Endothelial cell of umbilical vein (primary cell): Measurements from ENCODE around the gene MEGF11. TPM values are rescaled to one million over a fixed set of nuclear protein-coding genes. Genes with fewer than 3 reads are reported as not detected.

Source experiments
- BruUV-seq: library from RNA; stranded (reverse); fragments of 400-500 nt; replicated peaks from 2 replicates; lab custom pipeline; 2021; lab: Mats Ljungman, UMichigan
- CTCF ChIA-PET: fragments of 300-600, 350-600 bp; sonication (Branson Sonifier 250); formaldehyde crosslinking; loops from one replicate; lab custom pipeline; 2021; ENCODE audit warnings: antibody characterized with exemption, inconsistent platforms; lab: Charles Lee
- POLR2A ChIA-PET: fragments of 300-600, 350-600 bp; sonication (Branson Sonifier 250); formaldehyde crosslinking; loops from one replicate; lab custom pipeline; 2021; ENCODE audit warnings: antibody characterized with exemption, inconsistent platforms; lab: Charles Lee
- DNase-seq: peaks from one replicate; pipeline ENCODE4 v3.0.0-alpha.2; 2011; ENCODE audit warnings: low read depth, low spot score
- FAIRE-seq: peaks from 2 replicates; lab custom pipeline; 2011; peaks lifted over from hg19 to GRCh38; lab: Jason Lieb, UNC
- H2AFZ ChIP-seq: 2 replicates; pipeline ENCODE4 v1.6.0; 2012; ENCODE audit warnings: low read depth, low read length, control low read depth, inconsistent platforms
- H3K27ac ChIP-seq: 2 replicates; pipeline ENCODE4 v1.5.1; 2011; ENCODE audit warnings: low read depth, mild to moderate bottlenecking, control low read depth, low read length, moderate library complexity; ENCODE audit not compliant: insufficient read depth
- H3K27me3 ChIP-seq, 2 experiments: 2 replicates each; pipeline versions ENCODE4 v1.6.0 to v1.6.1; 2011; ENCODE audit warnings: low read length in 2 of 2, mixed read lengths in 1 of 2; ENCODE audit not compliant: control insufficient read depth in 2 of 2, insufficient read depth in 2 of 2
- H3K36me3 ChIP-seq, 2 experiments: 2 replicates in 1 of 2; 3 replicates in 1 of 2; pipeline ENCODE4 v1.5.1; 2011; ENCODE audit warnings: low read length in 2 of 2, mild to moderate bottlenecking in 1 of 2, moderate library complexity in 1 of 2; ENCODE audit not compliant: control insufficient read depth in 2 of 2, insufficient read depth in 2 of 2; ENCODE audit errors: extremely low read depth in 1 of 2
- H3K4me1 ChIP-seq: 3 replicates; pipeline ENCODE4 v1.5.1; 2011; ENCODE audit warnings: mild to moderate bottlenecking, low read length; ENCODE audit not compliant: control insufficient read depth, insufficient read depth; ENCODE audit errors: extremely low read depth
- H3K4me2 ChIP-seq: 2 replicates; pipeline ENCODE4 v1.6.1; 2011; ENCODE audit warnings: low read length, control low read depth, mixed read lengths; ENCODE audit not compliant: insufficient read depth
- H3K4me3 ChIP-seq, 3 experiments: fragments of 200-600 bp in 1 of 3; sonication (generic), shearing (Covaris generic) in 1 of 3; replicated peaks in 1 of 3; 2 replicates each; pipeline ENCODE4 v1.5.1; 2011 to 2016; ENCODE audit warnings: control low read depth in 3 of 3, low read length in 3 of 3, mild to moderate bottlenecking in 2 of 3, inconsistent platforms in 1 of 3, low read depth in 1 of 3, moderate library complexity in 1 of 3; ENCODE audit not compliant: insufficient read depth in 1 of 3
- H3K79me2 ChIP-seq: 2 replicates; pipeline ENCODE4 v1.6.0; 2012; ENCODE audit warnings: low read length, inconsistent platforms; ENCODE audit not compliant: control insufficient read depth, insufficient read depth
- H3K9ac ChIP-seq: replicated peaks from 2 replicates; pipeline ENCODE3; 2011; ENCODE audit warnings: low read length, control low read depth; ENCODE audit not compliant: insufficient read depth; ENCODE audit errors: extremely low read depth
- H3K9me1 ChIP-seq: replicated peaks from 3 replicates; pipeline ENCODE4 v1.6.0; 2011; ENCODE audit warnings: mild to moderate bottlenecking, low read length; ENCODE audit not compliant: control insufficient read depth, insufficient read depth; ENCODE audit errors: extremely low read depth
- H3K9me3 ChIP-seq: replicated peaks from 2 replicates; pipeline ENCODE4 v1.5.1; 2012; ENCODE audit warnings: low read length, inconsistent platforms; ENCODE audit not compliant: control insufficient read depth, insufficient read depth
- H4K20me1 ChIP-seq: replicated peaks from 2 replicates; pipeline ENCODE3; 2011; ENCODE audit warnings: mild to moderate bottlenecking, low read length; ENCODE audit not compliant: control insufficient read depth, insufficient read depth; ENCODE audit errors: extremely low read depth
- CTCF ChIP-seq, 2 donors: IDR thresholded peaks; 1 replicate in 1 of 2; 2 replicates in 1 of 2; pipeline ENCODE4 v1.5.1; 2011; ENCODE audit warnings: low read length in 2 of 2, mild to moderate bottlenecking in 2 of 2, moderate library complexity in 2 of 2, control low read depth in 1 of 2, inconsistent platforms in 1 of 2, low read depth in 1 of 2; ENCODE audit not compliant: insufficient read depth in 1 of 2; ENCODE audit errors: extremely low read depth in 1 of 2
- EZH2 ChIP-seq: IDR thresholded peaks from 2 replicates; pipeline ENCODE4 v1.6.1; 2012; ENCODE audit warnings: borderline replicate concordance, low read depth, mild to moderate bottlenecking, moderate library complexity, low read length, inconsistent platforms; ENCODE audit not compliant: severe bottlenecking
- FOS ChIP-seq: IDR thresholded peaks from 2 replicates; pipeline ENCODE4 v1.6.1; 2011; ENCODE audit warnings: mild to moderate bottlenecking, low read length, moderate library complexity, borderline replicate concordance; ENCODE audit not compliant: insufficient read depth
- GATA2 ChIP-seq: IDR thresholded peaks from 2 replicates; pipeline ENCODE4 v1.7.0; 2011; ENCODE audit warnings: low read depth, mild to moderate bottlenecking, moderate library complexity, mixed read lengths, low read length; ENCODE audit not compliant: insufficient read length, insufficient read depth
- JUN ChIP-seq: IDR thresholded peaks from 2 replicates; pipeline ENCODE4 v1.6.1; 2011; ENCODE audit warnings: borderline replicate concordance, low read depth; ENCODE audit not compliant: insufficient read length, insufficient read depth
- MAX ChIP-seq: IDR thresholded peaks from 2 replicates; pipeline ENCODE4 v1.6.1; 2011; ENCODE audit not compliant: insufficient read depth, insufficient read length
- MYC ChIP-seq: IDR thresholded peaks from one replicate; pipeline ENCODE4 v1.6.1; 2011; ENCODE audit warnings: mild to moderate bottlenecking, low read depth, low read length
- POLR2A ChIP-seq: IDR thresholded peaks from 2 replicates; pipeline ENCODE4 v1.6.1; 2012; ENCODE audit warnings: low read depth, mild to moderate bottlenecking, control low read depth, low read length
- POLR2AphosphoS5 ChIP-seq: IDR thresholded peaks from 2 replicates; pipeline ENCODE4 v1.6.1; 2012; ENCODE audit warnings: low read depth, mild to moderate bottlenecking, control low read depth, low read length, moderate library complexity; ENCODE audit not compliant: insufficient read depth
- dilution Hi-C: fragments of 300-500 bp; cut with MboI; formaldehyde crosslinking; loops from one replicate; pipeline ENCODE4 v1.15.0; 2019; ENCODE audit warnings: low sequenced_read_pairs; ENCODE audit not compliant: extremely low pct_ligation_motif_present
- intact Hi-C: fragments of 100-400 bp; cut with micrococcal nuclease; formaldehyde crosslinking; loops from one replicate; pipeline ENCODE4 v1.10.0; 2022
- polyA plus RNA-seq, 4 experiments: library from polyadenylated mRNA; depleted of rRNA in 3 of 4; stranded (reverse) in 3 of 4; unstranded in 1 of 4; fragments of >200 nt; gene quantifications; 2 replicates each; pipeline versions ENCODE4 v1.2.1 to v1.2.3, GENCODE V29; 2011 to 2012; ENCODE audit warnings: missing spikeins in 1 of 4
- total RNA-seq: library from RNA; stranded (reverse); gene quantifications from 2 replicates; pipeline ENCODE4 v1.2.3, GENCODE V29; 2021

MEGF11 gene
- total and polyA plus RNA-seq, 2 donors (not counting 3 experiments of a cell fraction or from before 2014, with no cell fraction given) = not detected

GRCh38 chr15:66186049-66186825 is 67.3 kb downstream of the MEGF11 start:
- no peaks in the 10 kb centered on the region for H3K79me2 ChIP-seq
- H3K27ac ChIP-seq = no peak overlapping the region
- no peak overlapping the region for H3K4me2 ChIP-seq
- FAIRE-seq (no peak), DNase-seq (no peak)
- intact Hi-C loops = no loop called here
- no peaks in the 10 kb centered on the region for H4K20me1 ChIP-seq
- H3K27me3 ChIP-seq = peaks cover 21 to 24% of the 10 kb centered on the region in 2 experiments
- H3K4me3 ChIP-seq = no peak overlapping the region
- no peak overlapping the region for H3K9ac ChIP-seq
- H3K4me1 ChIP-seq = no peaks in the 10 kb centered on the region
- BruUV-seq = no TSS peak
- ChIA-PET CTCF (interaction anchor here (0.9 to 1.1 kb wide), 3 partner anchors 8 to 14 kb away, joined by 3 to 4 read pairs (median 3); no protein-coding TSS in a partner anchor), POLR2A (no interaction called here)
- H3K9me3 ChIP-seq = no peaks in the 10 kb centered on the region
- dilution Hi-C loops = no loop called here
- H3K36me3 ChIP-seq = no peaks in the 10 kb centered on the region
- TF ChIP-seq POLR2A = no peak
- no peak for TF ChIP-seq FOS
- TF ChIP-seq CTCF (IDR thresholded peaks at IDR 0.05; ENCODE audit: extremely low read depth in 1 of 2, insufficient read depth in 1 of 2, low read depth in 1 of 2, low read length in 2 of 2) = no peak
- TF ChIP-seq MYC = no peak
- TF ChIP-seq GATA2 = no peak
- no peak for TF ChIP-seq MAX
- TF ChIP-seq POLR2AphosphoS5 = no peak
- no peak for TF ChIP-seq JUN
- TF ChIP-seq EZH2 = no peak
- no peak overlapping the region for H2AFZ ChIP-seq
- H3K9me1 ChIP-seq = no peaks in the 10 kb centered on the region
